SU-DHL-6 (cell line): ENCODE measurements around the gene DMC1.
"Not testable (repeated sequence)": the region's sequence is repeated elsewhere in the genome, so short reads cannot be mapped to it uniquely, and the experiment has no call there.

Source experiments
- H2AFZ ChIP-seq: fragments of 200-600 bp; sonication (generic); 2 replicates; pipeline ENCODE4 v1.6.1; 2014; ENCODE audit warnings: low read depth, mild to moderate bottlenecking, moderate library complexity, mixed read lengths, antibody characterized with exemption, low read length; ENCODE audit not compliant: severe bottlenecking
- H3F3A ChIP-seq: fragments of 200-600 bp; shearing (Covaris generic); 2 replicates; pipeline ENCODE4 v1.6.0; 2016; ENCODE audit warnings: antibody characterized with exemption, mild to moderate bottlenecking; ENCODE audit not compliant: insufficient read depth
- H3K27ac ChIP-seq: fragments of 200-600 bp; sonication (generic); 2 replicates; pipeline ENCODE4 v1.5.1; 2016; ENCODE audit warnings: low read depth, mild to moderate bottlenecking, low read length, moderate library complexity, mixed read lengths
- H3K27me3 ChIP-seq: fragments of 200-600 bp; sonication (generic), shearing (Covaris generic); 2 replicates; pipeline ENCODE4 v1.6.0; 2014; ENCODE audit warnings: mild to moderate bottlenecking, low read length
- H3K36me3 ChIP-seq: fragments of 200-600 bp; sonication (generic); 2 replicates; pipeline ENCODE4 v1.6.1; 2014; ENCODE audit warnings: mild to moderate bottlenecking, low read length, mixed read lengths
- H3K4me2 ChIP-seq: fragments of 300-600, 200-600 bp; shearing (Covaris generic), sonication (generic); 2 replicates; pipeline ENCODE4 v1.6.0; 2014; ENCODE audit warnings: low read length, low read depth, mild to moderate bottlenecking; ENCODE audit not compliant: poor library complexity, severe bottlenecking
- H3K4me3 ChIP-seq: fragments of 200-600 bp; sonication (generic); 2 replicates; pipeline ENCODE4 v1.5.1; 2014; ENCODE audit warnings: antibody characterized with exemption, low read length, mild to moderate bottlenecking, mixed read lengths; ENCODE audit not compliant: insufficient read depth, poor library complexity, severe bottlenecking
- H3K79me2 ChIP-seq: fragments of 200-600 bp; sonication (generic); 2 replicates; pipeline ENCODE4 v1.6.1; 2014; ENCODE audit warnings: mild to moderate bottlenecking, low read length, moderate library complexity; ENCODE audit not compliant: insufficient read depth
- H3K9ac ChIP-seq: fragments of 200-600 bp; sonication (generic); 2 replicates; pipeline ENCODE4 v1.7.0; 2014; ENCODE audit warnings: mild to moderate bottlenecking, low read length
- H3K9me2 ChIP-seq: fragments of 200-600 bp; sonication (generic); replicated peaks from 2 replicates; pipeline ENCODE4 v1.6.1; 2014; ENCODE audit warnings: low read length; ENCODE audit not compliant: insufficient read depth
- H3K9me3 ChIP-seq: fragments of 200-600 bp; sonication (generic); 2 replicates; pipeline ENCODE4 v1.6.1; 2014; ENCODE audit warnings: low read length, mixed read lengths; ENCODE audit not compliant: insufficient read depth
- H4K20me1 ChIP-seq: fragments of 200-600 bp; sonication (generic); 2 replicates; pipeline ENCODE4 v1.6.1; 2014; ENCODE audit warnings: low read depth, mild to moderate bottlenecking, antibody characterized with exemption, low read length, moderate library complexity, mixed read lengths
- EZH2phosphoT487 ChIP-seq: fragments of 200-600 bp; sonication (generic), shearing (Covaris generic); conservative IDR thresholded peaks from 2 replicates; pipeline ENCODE4 v1.6.1; 2018; ENCODE audit warnings: mild to moderate bottlenecking, antibody characterized with exemption, low read length, moderate library complexity, mixed read lengths
- TF ChIP-seq, protein P1 (sequence below): fragments of 200-600 bp; sonication (generic); IDR thresholded peaks from one replicate; pipeline ENCODE4 v1.5.1; 2017; ENCODE audit warnings: antibody characterized with exemption, mild to moderate bottlenecking, low read length, moderate library complexity; ENCODE audit not compliant: insufficient read depth, poor library complexity, severe bottlenecking

Gene DMC1, protein sequence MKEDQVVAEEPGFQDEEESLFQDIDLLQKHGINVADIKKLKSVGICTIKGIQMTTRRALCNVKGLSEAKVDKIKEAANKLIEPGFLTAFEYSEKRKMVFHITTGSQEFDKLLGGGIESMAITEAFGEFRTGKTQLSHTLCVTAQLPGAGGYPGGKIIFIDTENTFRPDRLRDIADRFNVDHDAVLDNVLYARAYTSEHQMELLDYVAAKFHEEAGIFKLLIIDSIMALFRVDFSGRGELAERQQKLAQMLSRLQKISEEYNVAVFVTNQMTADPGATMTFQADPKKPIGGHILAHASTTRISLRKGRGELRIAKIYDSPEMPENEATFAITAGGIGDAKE

DNA sequence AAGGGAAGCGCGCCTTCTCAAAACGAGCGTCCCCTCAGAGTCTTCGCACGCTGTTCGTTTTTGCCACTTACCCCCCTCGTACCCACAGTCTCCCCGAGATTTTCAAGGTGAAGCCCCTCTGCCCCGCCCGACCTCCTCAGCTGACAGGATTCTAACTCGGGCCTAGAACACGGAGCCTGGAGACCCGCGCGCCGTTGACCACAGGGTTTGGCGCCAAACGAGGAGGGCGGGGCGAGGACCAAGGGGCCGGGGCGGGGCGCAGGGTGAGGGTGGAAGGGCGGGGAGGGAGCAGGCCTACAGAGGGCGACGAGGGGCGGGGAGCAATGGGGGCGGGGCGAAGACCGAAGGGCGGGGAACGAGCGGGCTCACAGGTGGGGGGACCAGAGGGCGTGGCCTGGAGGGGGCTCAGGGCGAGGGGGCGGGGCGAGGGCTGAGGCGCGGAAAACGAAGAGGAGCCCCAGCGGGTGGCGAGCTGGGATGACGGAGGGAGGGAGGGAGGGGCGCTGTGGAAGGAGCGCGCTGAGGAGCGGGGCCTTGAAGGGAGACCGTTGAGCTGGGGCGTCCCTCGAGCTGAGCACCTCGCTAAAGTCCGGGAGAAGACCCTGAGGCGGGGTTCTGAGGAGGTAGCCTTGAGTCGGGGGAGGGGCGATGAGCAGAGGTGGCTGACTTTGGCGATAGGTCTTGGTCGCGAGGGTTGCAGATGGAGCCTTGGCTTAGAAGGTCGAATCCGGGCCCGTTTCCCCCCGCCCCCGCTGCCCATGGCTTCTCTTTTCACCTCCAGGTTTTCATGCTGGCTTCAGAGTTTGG is at the start of gene DMC1:
DMC1 (minus strand) TSS at position 212 of the 807 bp plus-strand sequence. CDS start 1,927 bp downstream, outside the sequence.
- Histone ChIP-seq H3K36me3 (no peaks in the 10 kb centered on the region), H3K9ac (peak within 1 kb of the TSS; percentile 65), H3K79me2 (no peaks in the 10 kb centered on the region), H3K4me3 (peak within 1 kb of the TSS; percentile 59), H3K27ac (peak within 1 kb of the TSS; percentile 43), H3K9me3 (no peaks in the 10 kb centered on the region), H3K9me2 (no peaks in the 10 kb centered on the region), H3F3A (peaks cover 16% of the 10 kb centered on the region; the same call in 1 of the 2 replicates), H3K4me2 (peak within 1 kb of the TSS; percentile 83), H4K20me1 (no peaks in the 10 kb centered on the region), H3K27me3 (no peaks in the 10 kb centered on the region), H2AFZ (peak within 1 kb of the TSS; percentile 89)
- TF ChIP-seq, protein P1, sequence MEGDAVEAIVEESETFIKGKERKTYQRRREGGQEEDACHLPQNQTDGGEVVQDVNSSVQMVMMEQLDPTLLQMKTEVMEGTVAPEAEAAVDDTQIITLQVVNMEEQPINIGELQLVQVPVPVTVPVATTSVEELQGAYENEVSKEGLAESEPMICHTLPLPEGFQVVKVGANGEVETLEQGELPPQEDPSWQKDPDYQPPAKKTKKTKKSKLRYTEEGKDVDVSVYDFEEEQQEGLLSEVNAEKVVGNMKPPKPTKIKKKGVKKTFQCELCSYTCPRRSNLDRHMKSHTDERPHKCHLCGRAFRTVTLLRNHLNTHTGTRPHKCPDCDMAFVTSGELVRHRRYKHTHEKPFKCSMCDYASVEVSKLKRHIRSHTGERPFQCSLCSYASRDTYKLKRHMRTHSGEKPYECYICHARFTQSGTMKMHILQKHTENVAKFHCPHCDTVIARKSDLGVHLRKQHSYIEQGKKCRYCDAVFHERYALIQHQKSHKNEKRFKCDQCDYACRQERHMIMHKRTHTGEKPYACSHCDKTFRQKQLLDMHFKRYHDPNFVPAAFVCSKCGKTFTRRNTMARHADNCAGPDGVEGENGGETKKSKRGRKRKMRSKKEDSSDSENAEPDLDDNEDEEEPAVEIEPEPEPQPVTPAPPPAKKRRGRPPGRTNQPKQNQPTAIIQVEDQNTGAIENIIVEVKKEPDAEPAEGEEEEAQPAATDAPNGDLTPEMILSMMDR: no peak
- no peak for TF ChIP-seq EZH2phosphoT487

DNA sequence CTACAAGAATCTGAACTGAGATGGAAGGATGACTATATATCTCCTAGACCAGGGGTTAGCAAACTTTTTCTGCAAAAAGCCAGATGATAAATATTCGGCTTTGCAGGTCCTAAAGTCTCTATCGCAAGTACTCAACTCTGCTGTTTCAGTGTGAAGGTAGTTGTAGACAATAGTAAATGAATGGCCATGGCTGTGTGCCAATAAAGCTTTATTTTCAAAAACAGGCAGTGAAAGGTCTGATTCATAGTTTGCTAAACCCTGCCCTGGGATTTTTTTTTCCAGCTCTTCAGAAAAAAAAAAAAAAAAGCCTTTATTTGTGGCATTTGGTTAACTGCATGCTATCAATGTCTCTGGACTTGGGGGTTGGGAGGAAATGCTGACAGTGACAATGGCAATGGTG is 48.7 kb upstream of the DMC1 start:
- no peaks in the 10 kb centered on the region for H3F3A ChIP-seq
- H3K9me2 ChIP-seq: no peaks in the 10 kb centered on the region
- H3K4me3 ChIP-seq: no peak overlapping the region
- no peaks in the 10 kb centered on the region for H3K27me3 ChIP-seq
- no peak for TF ChIP-seq EZH2phosphoT487
- TF ChIP-seq, protein P1: no peak
- no peaks in the 10 kb centered on the region for H3K36me3 ChIP-seq
- no peaks in the 10 kb centered on the region for H3K9me3 ChIP-seq
- no peaks in the 10 kb centered on the region for H3K79me2 ChIP-seq
- H2AFZ ChIP-seq: no peak overlapping the region
- H3K9ac ChIP-seq: no peak overlapping the region
- H4K20me1 ChIP-seq: no peaks in the 10 kb centered on the region
- no peak overlapping the region for H3K27ac ChIP-seq
- H3K4me2 ChIP-seq: no peak overlapping the region

DNA sequence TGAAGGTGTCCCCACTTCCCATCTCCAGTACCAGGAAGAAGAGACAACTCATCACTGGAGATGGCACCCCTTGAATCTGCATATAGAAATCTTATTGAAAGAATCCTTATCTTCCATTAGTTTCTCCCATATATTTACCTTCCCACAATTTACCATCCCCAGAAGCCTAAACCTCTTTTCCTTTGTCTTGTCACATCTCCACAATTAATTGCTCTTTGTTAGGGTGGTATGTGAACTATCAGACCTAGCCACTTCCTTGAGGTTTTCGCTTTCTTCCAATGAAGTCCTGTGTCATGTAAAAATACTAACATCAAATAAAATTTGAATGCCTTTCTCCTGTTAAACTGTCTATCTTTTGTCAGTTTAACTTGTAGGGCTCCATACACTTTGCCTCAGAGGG is 48.3 kb upstream of the DMC1 start:
- no peaks in the 10 kb centered on the region for H4K20me1 ChIP-seq
- no peaks in the 10 kb centered on the region for H3F3A ChIP-seq
- H2AFZ ChIP-seq: no peak overlapping the region
- no peak for TF ChIP-seq EZH2phosphoT487
- TF ChIP-seq, protein P1: no peak
- no peaks in the 10 kb centered on the region for H3K79me2 ChIP-seq
- no peak overlapping the region for H3K4me2 ChIP-seq
- H3K9me2 ChIP-seq: no peaks in the 10 kb centered on the region
- no peaks in the 10 kb centered on the region for H3K36me3 ChIP-seq
- H3K4me3 ChIP-seq: no peak overlapping the region
- H3K9me3 ChIP-seq: no peaks in the 10 kb centered on the region
- H3K27ac ChIP-seq: no peak overlapping the region
- H3K27me3 ChIP-seq: no peaks in the 10 kb centered on the region
- no peak overlapping the region for H3K9ac ChIP-seq

DNA sequence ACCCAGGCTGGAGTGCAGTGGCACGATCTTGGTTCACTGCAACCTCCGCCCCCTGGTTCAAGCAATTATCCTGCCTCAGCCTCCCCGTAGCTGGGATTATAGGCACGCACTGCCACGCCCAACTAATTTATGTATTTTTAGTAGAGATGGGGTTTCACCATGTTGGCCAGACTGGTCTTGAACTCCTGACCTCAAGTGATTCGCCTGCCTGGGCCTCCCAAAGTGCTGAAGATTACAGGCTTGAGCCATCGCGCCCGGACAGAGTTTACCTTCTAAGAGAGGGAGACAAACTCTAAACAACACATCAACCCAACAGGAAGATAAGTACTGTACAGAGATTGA is 45.1 kb upstream of the DMC1 start:
- not testable (repeated sequence) for H3K9me3 ChIP-seq, H3K4me2 ChIP-seq, H3K4me3 ChIP-seq, H4K20me1 ChIP-seq, H3K27ac ChIP-seq, H3K36me3 ChIP-seq, H3K9me2 ChIP-seq, H3K79me2 ChIP-seq, H3K27me3 ChIP-seq, H2AFZ ChIP-seq, H3F3A ChIP-seq, H3K9ac ChIP-seq
